Peyer's patch (tissue), 4 donors: ENCODE measurements around the gene RAMP3. TPM values are rescaled to one million over a fixed set of nuclear protein-coding genes. Genes with fewer than 3 reads are reported as not detected.

Experiments used
- DNase-seq, 3 donors: peaks; one replicate each; pipeline ENCODE4 v3.0.0-alpha.2; 2017 to 2019
- H3K27ac ChIP-seq, 4 donors: fragments of 200-600 bp; sonication (generic); one replicate each; pipeline ENCODE4 v1.5.1; 2016 to 2019
- H3K27me3 ChIP-seq, 2 donors: fragments of 200-600 bp; sonication (generic); one replicate each; pipeline ENCODE4 v1.5.1; 2019
- H3K36me3 ChIP-seq, 3 donors: fragments of 200-600 bp; sonication (generic); one replicate each; pipeline ENCODE4 v1.5.1; 2016 to 2019
- H3K4me1 ChIP-seq, 4 donors: fragments of 200-600 bp; sonication (generic); one replicate each; pipeline ENCODE4 v1.5.1; 2016 to 2019
- H3K4me3 ChIP-seq, 4 donors: fragments of 200-600 bp; sonication (generic); 1 replicate in 3 of 4; 2 replicates in 1 of 4; pipeline ENCODE4 v1.5.1; 2016 to 2019; ENCODE audit warnings: mild to moderate bottlenecking in 1 of 4
- H3K9me3 ChIP-seq, 4 donors: fragments of 200-600 bp; sonication (generic); one replicate each; pipeline ENCODE4 v1.5.1; 2016 to 2019; ENCODE audit warnings: mild to moderate bottlenecking in 1 of 4
- CTCF ChIP-seq, 6 experiments: fragments of 450-650 bp in 4 of 6; fragments of 200-600 bp in 2 of 6; sonication (generic) in 1 of 6; IDR thresholded peaks; one replicate each; pipeline ENCODE4 v1.5.1; 2017 to 2019; ENCODE audit warnings: antibody characterized with exemption in 6 of 6, mild to moderate bottlenecking in 3 of 6, moderate library complexity in 1 of 6
- POLR2A ChIP-seq, 2 donors: fragments of 450-650 bp; IDR thresholded peaks; one replicate each; pipeline ENCODE4 v1.5.1; 2017; ENCODE audit warnings: antibody characterized with exemption in 2 of 2, mild to moderate bottlenecking in 2 of 2, moderate library complexity in 2 of 2
- total RNA-seq, 4 donors: library from RNA; depleted of rRNA; stranded (reverse); fragments of >200 nt; gene quantifications; one replicate each; pipeline ENCODE4 v1.1.0, GENCODE V29; 2016

RAMP3 gene
- total RNA-seq, 4 donors from 2014 or later, result 8.6 to 89.1 (median 20.1) TPM

GRCh38 chr7:45215601-45216062 lies 58.0 kb downstream of the RAMP3 start:
- Histone ChIP-seq H3K27me3 (no peaks in the 10 kb centered on the region), H3K4me3 (no peak overlapping the region), H3K27ac (no peak overlapping the region), H3K36me3 (no peaks in the 10 kb centered on the region), H3K4me1 (no peaks in the 10 kb centered on the region), H3K9me3 (no peaks in the 10 kb centered on the region)
- TF ChIP-seq POLR2A (IDR thresholded peaks at IDR 0.05) (no peak), CTCF (IDR thresholded peaks at IDR 0.05) (no peak)
- DNase-seq, result no peak

GRCh38 chr7:45216181-45216580 lies 58.6 kb downstream of the RAMP3 start:
- DNase-seq, result no peak
- Histone ChIP-seq H3K4me1 (no peaks in the 10 kb centered on the region), H3K9me3 (no peaks in the 10 kb centered on the region), H3K4me3 (no peak overlapping the region), H3K36me3 (no peaks in the 10 kb centered on the region), H3K27ac (no peak overlapping the region), H3K27me3 (no peaks in the 10 kb centered on the region)
- TF ChIP-seq POLR2A (IDR thresholded peaks at IDR 0.05) (no peak), CTCF (IDR thresholded peaks at IDR 0.05) (no peak)

GRCh38 chr7:45216622-45217165 lies 59.1 kb downstream of the RAMP3 start:
- TF ChIP-seq POLR2A (IDR thresholded peaks at IDR 0.05), result no peak
- TF ChIP-seq CTCF (IDR thresholded peaks at IDR 0.05), result no peak
- H3K4me3 ChIP-seq, result no peak overlapping the region
- H3K4me1 ChIP-seq, result no peaks in the 10 kb centered on the region
- no peak overlapping the region for H3K27ac ChIP-seq
- DNase-seq, result no peak
- H3K36me3 ChIP-seq, result no peaks in the 10 kb centered on the region
- no peaks in the 10 kb centered on the region for H3K27me3 ChIP-seq
- no peaks in the 10 kb centered on the region for H3K9me3 ChIP-seq

- no peak for TF ChIP-seq POLR2A (IDR thresholded peaks at IDR 0.05)
- no peak for TF ChIP-seq CTCF (IDR thresholded peaks at IDR 0.05)
These were observed 59.8 kb downstream of the RAMP3 start for GRCh38 chr7:45217358-45217757.

GRCh38 chr7:45219130-45219529 lies 61.5 kb downstream of the RAMP3 start:
- H3K4me3 ChIP-seq, result no peak overlapping the region
- no peaks in the 10 kb centered on the region for H3K36me3 ChIP-seq
- no peaks in the 10 kb centered on the region for H3K4me1 ChIP-seq
- H3K27ac ChIP-seq, result no peak overlapping the region
- H3K9me3 ChIP-seq, result no peaks in the 10 kb centered on the region
- DNase-seq, result no peak
- TF ChIP-seq CTCF (IDR thresholded peaks at IDR 0.05), result no peak
- TF ChIP-seq POLR2A (IDR thresholded peaks at IDR 0.05), result no peak
- no peaks in the 10 kb centered on the region for H3K27me3 ChIP-seq

More at GRCh38 chr7:45217358-45217757, 59.8 kb downstream of the RAMP3 start:
- no peak overlapping the region for H3K4me3 ChIP-seq
- H3K36me3 ChIP-seq, result no peaks in the 10 kb centered on the region
- H3K4me1 ChIP-seq, result no peaks in the 10 kb centered on the region
- no peak overlapping the region for H3K27ac ChIP-seq
- DNase-seq, result no peak
- H3K27me3 ChIP-seq, result no peaks in the 10 kb centered on the region
- H3K9me3 ChIP-seq, result no peaks in the 10 kb centered on the region
